KOPT-K1 (cell line): ENCODE data around the gene LCN2.
A peak's percentile ranks its signal among the peaks of the same experiment; 100 is the strongest.

Experiments
- H3K27ac ChIP-seq: fragments of 200-600 bp; sonication (generic); 2 replicates; pipeline ENCODE4 v1.5.1; 2016; ENCODE audit warnings: antibody characterized with exemption, mild to moderate bottlenecking, low read depth, low read length; ENCODE audit not compliant: poor library complexity, severe bottlenecking
- H3K36me3 ChIP-seq: fragments of 200-600 bp; sonication (generic); 2 replicates; pipeline ENCODE4 v1.5.1; 2017; ENCODE audit warnings: antibody characterized with exemption, mild to moderate bottlenecking, low read length, moderate library complexity; ENCODE audit not compliant: insufficient read depth
- H3K9me3 ChIP-seq: fragments of 200-600 bp; sonication (generic); 2 replicates; pipeline ENCODE4 v1.5.1; 2017; ENCODE audit warnings: antibody characterized with exemption, low read length, mild to moderate bottlenecking; ENCODE audit not compliant: insufficient read depth, poor library complexity, severe bottlenecking

Gene LCN2

DNA sequence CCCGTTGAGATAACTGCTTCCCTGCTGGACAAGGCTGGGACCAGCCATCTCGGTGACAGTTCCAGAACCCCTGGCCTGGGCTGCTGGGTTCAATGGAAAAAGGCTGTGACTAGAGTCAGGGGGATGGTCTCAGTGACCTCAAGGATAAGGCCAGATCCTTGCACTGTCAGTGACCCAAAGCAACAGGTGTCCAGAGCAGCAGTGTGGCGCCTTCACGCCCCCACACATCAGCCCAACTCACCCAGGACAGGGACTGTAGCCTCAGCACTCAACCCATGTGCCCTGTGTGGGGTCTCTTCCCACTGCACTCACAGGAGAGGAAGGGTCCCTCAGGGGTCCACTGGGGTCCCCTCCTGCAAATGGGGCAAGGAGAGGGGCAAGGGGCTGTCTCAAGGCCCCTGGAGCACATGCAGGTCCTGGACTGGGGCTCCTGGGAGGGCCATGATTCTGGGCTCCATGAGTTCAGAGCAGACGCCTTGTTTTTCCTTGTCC lies 698 bp upstream of the LCN2 start:
- Histone ChIP-seq H3K27ac (no peak overlapping the region), H3K9me3 (no peaks in the 10 kb centered on the region), H3K36me3 (no peaks in the 10 kb centered on the region)

GRCh38 chr9:128149951-128150593 lies 819 bp downstream of the LCN2 start:
- no peaks in the 10 kb centered on the region for H3K36me3 ChIP-seq
- no peak overlapping the region for H3K27ac ChIP-seq
- no peaks in the 10 kb centered on the region for H3K9me3 ChIP-seq

DNA sequence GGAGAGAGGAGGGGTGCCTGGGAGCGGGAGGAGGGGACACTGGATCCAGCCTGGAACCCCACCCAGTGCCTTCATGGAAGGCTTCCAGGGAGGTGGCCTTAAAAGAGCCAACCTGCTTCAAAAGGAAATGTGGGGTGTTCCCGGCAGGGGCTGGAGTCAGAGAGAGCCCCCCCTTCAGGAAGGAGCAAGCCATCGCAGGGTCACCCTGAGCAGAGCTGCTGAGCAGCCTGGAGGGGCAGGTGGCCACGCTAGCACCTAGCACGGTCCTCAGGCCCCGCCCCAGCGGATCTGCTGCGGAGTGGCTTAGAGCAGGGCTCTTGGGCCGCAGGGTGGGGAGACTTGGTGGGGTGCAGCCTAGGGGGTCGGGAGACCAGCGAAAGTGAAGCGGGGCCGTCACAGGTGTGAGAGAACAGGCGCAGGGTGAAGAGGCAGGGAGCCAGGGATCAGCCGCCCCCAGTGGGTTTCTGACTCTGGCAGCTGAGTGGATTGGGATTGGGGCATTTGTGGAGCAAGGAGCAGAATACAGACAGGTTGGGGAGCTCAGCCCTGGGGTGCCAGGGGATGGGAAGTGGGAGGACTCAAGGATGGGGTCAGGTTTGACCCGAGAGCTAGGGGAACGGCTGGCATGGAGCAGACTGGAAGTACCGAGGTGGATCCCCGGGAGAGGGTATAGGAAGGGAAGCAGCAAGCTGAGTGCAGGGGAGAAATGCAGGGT lies 1.5 kb downstream of the LCN2 start:
- Histone ChIP-seq H3K36me3 (no peaks in the 10 kb centered on the region), H3K27ac (no peak overlapping the region), H3K9me3 (no peaks in the 10 kb centered on the region)

- Histone ChIP-seq H3K36me3 (no peaks in the 10 kb centered on the region), H3K27ac (no peak overlapping the region), H3K9me3 (no peaks in the 10 kb centered on the region)
Observed at GRCh38 chr9:128151309-128152132, 2.3 kb downstream of the LCN2 start.

GRCh38 chr9:128152133-128153059 lies 3.1 kb downstream of the LCN2 start:
- no peak overlapping the region for H3K27ac ChIP-seq

DNA sequence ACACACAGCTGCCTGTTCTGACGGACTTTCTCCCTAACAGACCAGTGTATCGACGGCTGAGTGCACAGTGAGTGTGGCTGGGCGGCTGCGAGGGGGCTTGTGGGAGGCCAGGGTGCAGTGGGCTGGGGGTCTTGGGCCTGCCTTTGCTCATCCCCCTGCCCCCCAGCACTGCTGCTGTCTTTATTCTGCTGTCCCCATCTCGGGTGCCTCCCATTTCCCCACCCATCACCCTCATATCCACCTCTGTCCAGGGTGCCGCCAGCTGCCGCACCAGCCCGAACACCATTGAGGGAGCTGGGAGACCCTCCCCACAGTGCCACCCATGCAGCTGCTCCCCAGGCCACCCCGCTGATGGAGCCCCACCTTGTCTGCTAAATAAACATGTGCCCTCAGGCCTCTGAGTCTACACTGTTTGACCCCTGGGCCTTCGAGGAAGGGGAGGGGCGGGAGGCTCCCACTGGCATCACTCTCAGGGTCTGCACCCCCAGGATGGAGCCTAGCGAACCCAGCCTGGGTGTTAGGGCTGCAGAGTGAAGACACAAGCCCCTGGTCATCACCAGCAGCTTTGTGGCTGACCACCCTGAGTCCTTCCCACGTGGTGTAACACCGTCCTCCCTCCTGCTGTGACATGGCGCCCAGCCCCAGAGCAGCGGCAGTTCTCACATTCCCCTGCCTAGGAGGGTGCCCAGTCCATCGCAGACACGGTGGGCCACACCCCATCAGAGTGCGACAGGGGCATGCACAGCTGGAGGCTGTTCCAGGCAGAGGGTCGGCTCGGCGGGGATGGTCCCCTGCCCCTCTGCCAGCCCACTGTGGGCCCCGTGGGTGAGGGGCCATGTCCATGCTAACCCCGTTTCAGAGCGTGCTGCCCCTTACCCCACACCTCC lies 4.0 kb downstream of the LCN2 start:
- Histone ChIP-seq H3K27ac (no peak overlapping the region), H3K36me3 (no peaks in the 10 kb centered on the region), H3K9me3 (no peaks in the 10 kb centered on the region)

More at GRCh38 chr9:128152133-128153059, 3.1 kb downstream of the LCN2 start:
- Histone ChIP-seq H3K9me3 (no peaks in the 10 kb centered on the region), H3K36me3 (no peaks in the 10 kb centered on the region)

DNA sequence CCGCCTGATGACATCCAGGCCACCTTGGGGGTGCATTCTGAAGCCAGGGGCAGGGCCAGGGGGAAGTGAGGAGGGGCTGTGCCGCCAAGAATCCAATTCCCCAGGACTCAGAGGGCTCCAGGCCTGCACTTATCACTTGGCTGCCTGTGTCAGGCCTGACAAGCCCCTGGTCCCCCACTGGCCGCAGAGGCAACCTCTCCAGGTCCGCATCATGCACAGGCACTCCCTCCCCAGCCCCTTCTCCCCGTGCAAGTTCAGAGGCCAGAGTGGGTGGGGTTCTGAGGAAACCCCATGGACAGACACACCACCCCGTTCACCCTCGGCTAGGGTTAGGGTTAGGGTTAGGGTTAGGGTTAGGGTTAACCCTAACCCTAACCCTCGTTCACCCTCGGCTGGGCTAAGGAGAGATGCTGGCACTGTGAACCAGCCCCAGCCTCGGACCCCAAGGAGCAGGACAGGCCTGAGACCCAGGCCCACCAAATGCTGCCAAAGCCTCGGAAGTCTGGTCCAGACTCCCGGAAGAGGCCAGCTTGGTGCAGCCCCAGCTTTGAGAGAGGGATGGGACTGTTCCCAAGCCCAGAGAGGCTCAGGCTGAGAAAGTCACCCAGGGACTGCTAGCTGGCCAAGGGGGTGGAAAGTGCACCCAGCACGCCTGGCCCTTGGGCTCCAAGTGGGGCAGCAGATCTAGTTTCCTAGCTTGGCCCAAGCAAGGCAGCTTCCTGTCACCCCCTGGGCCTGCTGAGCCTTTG lies 4.9 kb downstream of the LCN2 start:
- Histone ChIP-seq H3K27ac (no peak overlapping the region), H3K9me3 (no peaks in the 10 kb centered on the region), H3K36me3 (no peaks in the 10 kb centered on the region)

GRCh38 chr9:128155736-128156500 lies 6.7 kb downstream of the LCN2 start:
- H3K9me3 ChIP-seq, result no peaks in the 10 kb centered on the region
- H3K27ac ChIP-seq, result no peak overlapping the region

DNA sequence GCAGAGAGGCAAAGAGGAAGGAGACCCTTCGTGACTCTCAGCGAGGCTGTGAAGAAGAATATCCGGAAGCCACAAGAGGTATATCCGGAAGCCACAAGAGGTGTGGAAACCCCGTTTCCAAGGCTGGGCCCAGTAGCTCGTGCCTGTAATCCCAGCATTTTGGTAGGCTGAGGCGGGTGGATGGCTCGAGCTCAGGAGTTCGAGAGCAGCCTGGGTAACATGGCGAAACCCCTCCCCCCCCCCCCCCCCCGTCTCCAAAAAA lies 10.2 kb downstream of the LCN2 start:
- peak overlapping the region; percentile 72 for H3K27ac ChIP-seq
- H3K9me3 ChIP-seq, result no peaks in the 10 kb centered on the region
- H3K36me3 ChIP-seq, result peaks cover 28% of the 10 kb centered on the region

More at GRCh38 chr9:128155736-128156500, 6.7 kb downstream of the LCN2 start:
- no peaks in the 10 kb centered on the region for H3K36me3 ChIP-seq

GRCh38 chr9:128159784-128160602 lies 10.7 kb downstream of the LCN2 start, which contains the start of gene BBLN:
Gene BBLN (plus strand): TSS chr9:128160265. CDS start chr9:128160408, 143 bp downstream.
- peaks cover 33% of the 10 kb centered on the region for H3K36me3 ChIP-seq
- H3K27ac ChIP-seq, result peak within 1 kb of the TSS; percentile 78
- H3K9me3 ChIP-seq, result no peaks in the 10 kb centered on the region

- Histone ChIP-seq H3K36me3 (peaks cover 33% of the 10 kb centered on the region), H3K27ac (peak overlapping the region; percentile 78), H3K9me3 (no peaks in the 10 kb centered on the region)
Observed at GRCh38 chr9:128160603-128160987, 11.3 kb downstream of the LCN2 start.
